Measurements from ENCODE around the gene TTC23.
"Not testable (repeated sequence)": the region's sequence is repeated elsewhere in the genome, so short reads cannot be mapped to it uniquely, and the experiment has no call there.

TTC23 gene

GRCh38 chr15:99250494-99250856 lies 1.1 kb upstream of the TTC23 start:
- in situ Hi-C loops (cut with MboI; ENCODE audit: low sequenced_read_pairs), result no loop called here

DNA sequence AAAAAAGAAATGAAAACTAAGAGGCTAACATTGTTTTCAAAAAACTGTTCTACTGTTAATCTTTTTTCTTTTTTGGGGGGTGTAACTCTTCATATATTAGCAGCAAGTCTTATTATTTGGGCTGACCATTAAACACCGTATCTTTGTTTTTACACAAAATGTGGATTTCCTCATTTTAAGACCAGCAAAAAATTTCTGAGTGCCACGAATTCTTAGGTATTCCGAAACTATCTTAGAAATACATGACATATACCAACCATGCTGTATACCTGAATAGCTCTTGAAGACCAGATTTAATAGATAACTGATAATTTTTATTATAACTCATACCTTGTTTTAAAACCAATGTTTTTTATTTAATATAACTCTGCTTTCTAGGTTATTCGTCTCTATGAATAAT lies 620 bp upstream of the TTC23 start:
- in situ Hi-C loops (cut with MboI; ENCODE audit: low sequenced_read_pairs), result no loop called here

- in situ Hi-C loops (cut with MboI; ENCODE audit: low sequenced_read_pairs), result no loop called here
Observed at GRCh38 chr15:99248000-99248715, 1.2 kb downstream of the TTC23 start.

GRCh38 chr15:99247062-99247461 lies 2.3 kb downstream of the TTC23 start:
- in situ Hi-C loops (cut with MboI; ENCODE audit: low sequenced_read_pairs), result no loop called here

DNA sequence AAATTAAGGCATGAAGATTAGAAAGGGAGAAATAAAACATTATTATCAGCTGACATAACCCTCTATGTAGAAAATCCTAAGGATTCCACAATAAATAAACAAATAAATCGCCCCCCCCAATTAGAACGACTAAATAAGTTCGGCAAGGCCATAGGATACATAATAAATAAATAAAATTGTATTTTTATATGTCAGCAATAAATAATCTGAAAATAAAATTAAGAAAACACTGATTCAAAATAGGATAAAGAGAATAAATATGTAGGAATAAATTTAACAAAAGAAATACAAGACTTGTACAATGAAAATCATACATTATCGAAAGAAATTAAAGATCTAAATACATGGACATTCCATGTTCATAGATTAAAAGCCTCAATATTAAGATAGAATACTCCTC lies 5.1 kb downstream of the TTC23 start:
- in situ Hi-C loops (cut with MboI; ENCODE audit: low sequenced_read_pairs), result no loop called here

GRCh38 chr15:99241752-99242151 lies 7.6 kb downstream of the TTC23 start:
- in situ Hi-C loops (cut with MboI; ENCODE audit: low sequenced_read_pairs), result no loop called here

DNA sequence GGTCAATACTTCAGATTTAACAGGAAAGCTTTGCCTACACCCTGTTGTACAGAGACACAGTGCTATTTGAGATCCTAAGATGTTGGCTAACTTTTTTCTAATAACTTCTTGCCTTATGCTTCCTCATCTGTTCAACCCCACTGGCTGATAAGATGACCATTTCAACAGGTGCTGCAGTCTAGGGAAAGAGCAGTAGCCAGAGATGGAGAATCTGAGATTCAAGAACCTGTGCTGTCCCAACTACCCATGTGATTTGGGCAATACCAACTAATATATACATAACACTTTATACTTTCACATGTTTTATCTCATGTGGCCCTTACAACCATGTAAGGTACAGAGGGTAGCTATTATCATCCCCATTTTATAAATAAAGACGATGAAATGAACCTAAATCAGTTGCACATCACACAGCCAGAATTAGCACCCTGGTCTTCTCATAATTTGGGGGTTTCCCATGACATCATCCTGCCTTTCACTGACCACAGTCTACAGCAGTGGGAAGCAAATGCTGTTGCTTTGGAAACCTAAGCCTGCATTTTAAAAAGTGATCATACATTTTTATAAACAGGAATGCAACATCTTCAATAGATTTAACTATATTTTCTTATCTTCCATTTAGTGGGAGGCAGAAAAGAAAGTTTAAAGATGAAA lies 9.7 kb downstream of the TTC23 start:
- in situ Hi-C loops (cut with MboI; ENCODE audit: low sequenced_read_pairs), result no loop called here

- in situ Hi-C loops (cut with MboI; ENCODE audit: low sequenced_read_pairs), result no loop called here
Observed at GRCh38 chr15:99238849-99239248, 10.5 kb downstream of the TTC23 start.

GRCh38 chr15:99234160-99234559 lies 15.2 kb downstream of the TTC23 start:
- in situ Hi-C loops (cut with MboI; ENCODE audit: low sequenced_read_pairs), result not testable (repeated sequence)

DNA sequence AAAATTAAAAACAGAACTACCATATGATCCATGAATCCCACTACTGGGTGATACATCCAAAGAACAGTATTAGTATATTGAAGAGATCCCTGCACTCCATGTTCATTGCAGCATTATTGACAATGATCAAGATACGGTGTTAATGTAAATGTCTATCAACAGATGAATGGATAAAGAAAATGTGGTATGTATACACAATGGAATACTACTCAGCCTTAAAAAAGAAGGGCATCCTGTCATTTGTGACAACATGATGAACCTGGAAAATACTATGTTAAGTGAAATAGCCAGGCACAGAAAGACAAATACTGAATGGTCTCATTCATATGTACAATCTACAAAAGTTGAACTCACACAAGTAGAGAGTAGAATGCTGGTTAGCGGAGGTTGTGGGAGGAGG lies 16.6 kb downstream of the TTC23 start:
- in situ Hi-C loops (cut with MboI; ENCODE audit: low sequenced_read_pairs), result no loop called here

- in situ Hi-C loops (cut with MboI; ENCODE audit: low sequenced_read_pairs), result no loop called here
Observed at GRCh38 chr15:99230867-99231266, 18.5 kb downstream of the TTC23 start.

GRCh38 chr15:99228120-99228770 lies 21.1 kb downstream of the TTC23 start:
- in situ Hi-C loops (cut with MboI; ENCODE audit: low sequenced_read_pairs), result no loop called here

GRCh38 chr15:99226802-99227201 lies 22.6 kb downstream of the TTC23 start:
- in situ Hi-C loops (cut with MboI; ENCODE audit: low sequenced_read_pairs), result no loop called here

- in situ Hi-C loops (cut with MboI; ENCODE audit: low sequenced_read_pairs), result no loop called here
Observed at GRCh38 chr15:99224372-99225214, 24.8 kb downstream of the TTC23 start.

GRCh38 chr15:99213187-99213811 lies 36.1 kb downstream of the TTC23 start:
- in situ Hi-C loops (cut with MboI; ENCODE audit: low sequenced_read_pairs), result no loop called here

DNA sequence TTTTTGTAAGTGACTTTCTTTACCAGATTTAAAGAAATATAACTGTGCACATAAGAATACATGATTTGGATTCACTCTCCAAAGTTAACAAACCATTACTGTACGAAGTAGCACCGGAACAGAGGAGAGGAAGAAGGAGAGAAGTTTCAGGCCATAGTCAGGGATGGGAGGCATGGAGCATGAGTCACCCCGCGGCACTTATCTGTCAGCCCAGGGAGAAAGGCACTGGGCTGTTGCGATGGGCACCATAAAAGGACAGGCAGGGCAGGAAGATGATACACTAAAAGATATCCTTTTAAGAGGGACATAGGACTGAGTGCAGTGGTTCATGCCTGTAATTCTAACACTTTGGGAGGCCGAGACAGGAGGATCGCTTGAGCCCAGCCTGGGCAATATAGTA lies 37.0 kb downstream of the TTC23 start:
- in situ Hi-C loops (cut with MboI; ENCODE audit: low sequenced_read_pairs), result no loop called here

DNA sequence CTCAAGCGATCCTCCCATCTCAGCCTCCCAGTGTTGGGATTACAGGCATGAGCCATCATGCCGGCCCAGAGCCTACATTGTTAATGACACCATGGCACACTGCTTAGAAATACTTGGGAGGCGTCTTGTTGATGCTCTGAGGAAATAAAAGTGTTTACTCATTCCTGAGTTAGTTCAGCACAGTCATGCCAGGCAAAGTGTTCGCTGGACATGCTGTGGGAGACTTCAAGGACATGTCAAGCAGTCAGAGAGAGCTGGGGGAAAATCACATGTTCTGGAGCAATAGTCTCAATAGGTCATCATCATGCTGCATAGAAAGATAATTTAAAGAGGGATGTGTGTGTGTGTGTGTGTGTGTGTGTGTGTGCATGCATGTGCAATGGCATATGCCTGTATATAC lies 37.5 kb downstream of the TTC23 start:
- in situ Hi-C loops (cut with MboI; ENCODE audit: low sequenced_read_pairs), result no loop called here

DNA sequence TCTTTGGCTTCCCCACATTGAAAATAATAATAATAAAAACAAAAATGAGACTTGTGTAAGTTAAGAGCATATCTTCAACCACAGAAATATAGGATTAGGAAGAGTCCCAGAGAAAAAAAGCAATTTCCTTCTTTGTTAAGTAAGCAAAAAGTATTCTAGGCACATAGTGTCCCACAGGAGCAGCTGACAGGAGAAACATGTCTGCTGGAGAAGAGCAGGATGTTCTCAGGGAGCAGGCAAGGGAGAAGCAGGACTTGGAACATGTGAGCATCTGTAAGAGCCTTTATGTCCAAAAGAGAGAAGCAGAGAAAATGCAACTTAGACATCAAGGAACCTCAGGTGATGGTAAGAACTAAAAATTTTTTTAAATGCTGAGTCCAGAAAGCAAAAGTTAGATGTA lies 39.0 kb downstream of the TTC23 start:
- in situ Hi-C loops (cut with MboI; ENCODE audit: low sequenced_read_pairs), result no loop called here

- in situ Hi-C loops (cut with MboI; ENCODE audit: low sequenced_read_pairs), result no loop called here
Observed at GRCh38 chr15:99209326-99209725, 40.1 kb downstream of the TTC23 start.

GRCh38 chr15:99207672-99208071 lies 41.7 kb downstream of the TTC23 start:
- in situ Hi-C loops (cut with MboI; ENCODE audit: low sequenced_read_pairs), result no loop called here

DNA sequence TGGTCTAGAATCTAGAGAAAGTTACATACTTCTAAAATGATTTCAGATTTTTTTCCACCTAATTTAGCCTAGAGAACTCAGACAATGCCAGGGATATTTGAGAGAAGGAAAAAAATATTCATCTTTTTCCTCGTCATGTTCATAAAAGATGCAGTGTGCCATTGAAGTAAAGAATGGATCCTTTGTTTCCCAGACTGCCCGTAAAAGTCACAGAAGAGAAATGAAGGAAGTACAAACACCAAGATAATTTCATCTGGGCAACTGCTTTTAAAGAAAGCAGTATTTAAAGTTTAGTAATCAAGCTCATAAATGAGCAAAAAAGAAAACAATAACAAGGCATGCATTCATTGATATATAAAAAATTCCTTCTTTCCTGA lies 47.2 kb downstream of the TTC23 start:
- in situ Hi-C loops (cut with MboI; ENCODE audit: low sequenced_read_pairs), result no loop called here

Data from hTERT RPE-1 (cell line).